DOHH2 (cell line): ENCODE measurements around the gene SF3A1.

Experiments used
- CTCF ChIP-seq: fragments of 200-600 bp; sonication (generic); IDR thresholded peaks from one replicate; pipeline ENCODE4 v1.5.1; 2014; ENCODE audit warnings: antibody characterized with exemption, mild to moderate bottlenecking, low read depth, low read length; ENCODE audit not compliant: poor library complexity, severe bottlenecking
- EZH2phosphoT487 ChIP-seq: fragments of 200-600 bp; sonication (generic); IDR thresholded peaks from 2 replicates; pipeline ENCODE4 v1.6.1; 2017; ENCODE audit warnings: borderline replicate concordance, mild to moderate bottlenecking, antibody characterized with exemption, low read length, moderate library complexity, mixed read lengths

GRCh38 chr22:30297276-30297990 is 59.3 kb downstream of the SF3A1 start:
- TF ChIP-seq CTCF (no peak), EZH2phosphoT487 (no peak)
